ENCODE measurements around the gene GPR75. TPM values are rescaled to one million over a fixed set of nuclear protein-coding genes. Genes with fewer than 3 reads are reported as not detected.

The GPR75 gene
- total RNA-seq, 3 donors from 2014 or later (not counting 1 experiment from before 2014, with no cell fraction given) = 3.8 to 4.9 (median 4.1) TPM

DNA sequence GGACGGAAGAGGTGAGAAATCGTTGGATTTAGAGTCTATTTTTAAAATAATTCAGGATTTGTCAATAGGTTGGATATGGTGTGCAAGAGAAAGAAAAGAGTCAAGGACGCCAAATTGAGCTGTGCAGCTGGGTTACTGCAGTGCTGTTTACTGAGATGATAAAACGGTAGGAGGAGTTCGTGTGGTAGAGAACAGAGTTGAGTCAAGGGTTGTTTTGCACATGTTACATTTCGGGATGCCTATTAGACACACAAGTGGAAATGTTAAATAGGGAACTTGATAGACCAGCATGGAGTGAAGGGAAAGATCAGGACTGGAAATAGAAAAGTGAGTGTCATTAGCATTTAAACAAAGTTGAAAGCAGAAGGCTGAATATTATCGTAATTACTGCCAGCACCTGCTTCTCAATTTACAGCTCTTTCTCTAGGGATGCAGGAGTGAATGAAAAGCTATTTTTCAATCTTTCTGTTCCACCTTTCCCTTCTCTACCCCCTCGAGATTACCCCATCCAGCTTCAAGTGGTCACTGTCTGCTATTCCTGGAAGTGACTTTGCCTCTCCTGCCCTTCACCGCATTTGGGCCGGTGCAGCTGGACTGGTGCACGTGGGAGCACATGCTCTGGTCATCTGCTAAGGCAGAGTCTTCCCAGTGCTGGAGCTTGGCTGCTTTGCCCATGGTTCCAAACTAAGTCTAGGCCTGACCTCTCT lies 30.3 kb downstream of the GPR75 start:
- H3K9me3 Mint-ChIP-seq = peaks cover 0 to 3% of the 10 kb centered on the region in 2 donors
- ATAC-seq = no peak
- 91% methylated on average over 11 of the region's 11 CpGs for WGBS (ENCODE audit: insufficient coverage)
- DNase-seq = no peak
- H3K4me3 Mint-ChIP-seq = no peak overlapping the region
- no peaks in the 10 kb centered on the region for H3K36me3 Mint-ChIP-seq
- Histone ChIP-seq H3K4me3 (ENCODE audit: low read length) (no peak overlapping the region), H3K4me1 (ENCODE audit: control insufficient read depth, insufficient read depth, low read length) (no peaks in the 10 kb centered on the region), H3K27me3 (ENCODE audit: control insufficient read depth, insufficient read depth, low read length) (no peaks in the 10 kb centered on the region), H3K36me3 (ENCODE audit: control insufficient read depth, insufficient read depth, low read length) (peaks cover 2% of the 10 kb centered on the region), H3K27ac (ENCODE audit: low read length) (no peak overlapping the region), H3K9me3 (ENCODE audit: control insufficient read depth, insufficient read depth, low read length) (no peaks in the 10 kb centered on the region)
- TF ChIP-seq, protein P1, sequence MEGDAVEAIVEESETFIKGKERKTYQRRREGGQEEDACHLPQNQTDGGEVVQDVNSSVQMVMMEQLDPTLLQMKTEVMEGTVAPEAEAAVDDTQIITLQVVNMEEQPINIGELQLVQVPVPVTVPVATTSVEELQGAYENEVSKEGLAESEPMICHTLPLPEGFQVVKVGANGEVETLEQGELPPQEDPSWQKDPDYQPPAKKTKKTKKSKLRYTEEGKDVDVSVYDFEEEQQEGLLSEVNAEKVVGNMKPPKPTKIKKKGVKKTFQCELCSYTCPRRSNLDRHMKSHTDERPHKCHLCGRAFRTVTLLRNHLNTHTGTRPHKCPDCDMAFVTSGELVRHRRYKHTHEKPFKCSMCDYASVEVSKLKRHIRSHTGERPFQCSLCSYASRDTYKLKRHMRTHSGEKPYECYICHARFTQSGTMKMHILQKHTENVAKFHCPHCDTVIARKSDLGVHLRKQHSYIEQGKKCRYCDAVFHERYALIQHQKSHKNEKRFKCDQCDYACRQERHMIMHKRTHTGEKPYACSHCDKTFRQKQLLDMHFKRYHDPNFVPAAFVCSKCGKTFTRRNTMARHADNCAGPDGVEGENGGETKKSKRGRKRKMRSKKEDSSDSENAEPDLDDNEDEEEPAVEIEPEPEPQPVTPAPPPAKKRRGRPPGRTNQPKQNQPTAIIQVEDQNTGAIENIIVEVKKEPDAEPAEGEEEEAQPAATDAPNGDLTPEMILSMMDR (IDR thresholded peaks at IDR 0.05) = no peak
- no peaks in the 10 kb centered on the region for H3K4me1 Mint-ChIP-seq
- no peak overlapping the region for H3K27ac Mint-ChIP-seq
- no peaks in the 10 kb centered on the region for H3K27me3 Mint-ChIP-seq (ENCODE audit: low read depth in 2 of 2)
- intact Hi-C loops (cut with micrococcal nuclease) = no loop called here

DNA sequence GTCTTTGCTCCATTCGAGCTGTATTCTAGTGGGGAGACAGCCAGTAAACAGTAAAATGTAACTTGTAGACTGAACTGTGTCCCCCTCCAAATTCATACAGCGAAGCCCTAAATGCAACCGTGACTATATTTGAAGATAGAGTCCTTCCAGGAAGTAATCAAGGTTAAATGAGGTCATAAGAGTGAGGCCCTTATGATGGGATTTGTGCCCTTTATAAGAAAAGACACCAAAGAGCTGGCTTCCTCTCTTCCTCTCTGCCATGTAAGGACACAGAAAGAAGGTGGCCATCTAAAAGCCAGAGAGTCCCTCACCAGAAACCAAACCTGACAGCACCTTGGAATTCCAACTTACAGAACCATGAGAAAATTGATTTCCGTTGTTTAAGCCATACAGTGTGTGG lies 31.4 kb downstream of the GPR75 start:
- Histone ChIP-seq H3K27ac (ENCODE audit: low read length) (no peak overlapping the region), H3K4me1 (ENCODE audit: control insufficient read depth, insufficient read depth, low read length) (no peaks in the 10 kb centered on the region), H3K27me3 (ENCODE audit: control insufficient read depth, insufficient read depth, low read length) (no peaks in the 10 kb centered on the region), H3K4me3 (ENCODE audit: low read length) (no peak overlapping the region), H3K36me3 (ENCODE audit: control insufficient read depth, insufficient read depth, low read length) (peaks cover 2% of the 10 kb centered on the region), H3K9me3 (ENCODE audit: control insufficient read depth, insufficient read depth, low read length) (no peaks in the 10 kb centered on the region)
- Mint-ChIP-seq H3K4me1 (no peaks in the 10 kb centered on the region), H3K27me3 (ENCODE audit: low read depth in 2 of 2) (no peaks in the 10 kb centered on the region), H3K27ac (no peak overlapping the region), H3K36me3 (no peaks in the 10 kb centered on the region), H3K4me3 (no peak overlapping the region), H3K9me3 (peaks cover 0 to 3% of the 10 kb centered on the region in 2 donors)
- ATAC-seq = no peak
- WGBS (ENCODE audit: insufficient coverage) = 100% methylated on average over 1 of the region's 4 CpGs
- DNase-seq = no peak
- TF ChIP-seq, protein P1 (IDR thresholded peaks at IDR 0.05) = no peak
- intact Hi-C loops (cut with micrococcal nuclease) = no loop called here

DNA sequence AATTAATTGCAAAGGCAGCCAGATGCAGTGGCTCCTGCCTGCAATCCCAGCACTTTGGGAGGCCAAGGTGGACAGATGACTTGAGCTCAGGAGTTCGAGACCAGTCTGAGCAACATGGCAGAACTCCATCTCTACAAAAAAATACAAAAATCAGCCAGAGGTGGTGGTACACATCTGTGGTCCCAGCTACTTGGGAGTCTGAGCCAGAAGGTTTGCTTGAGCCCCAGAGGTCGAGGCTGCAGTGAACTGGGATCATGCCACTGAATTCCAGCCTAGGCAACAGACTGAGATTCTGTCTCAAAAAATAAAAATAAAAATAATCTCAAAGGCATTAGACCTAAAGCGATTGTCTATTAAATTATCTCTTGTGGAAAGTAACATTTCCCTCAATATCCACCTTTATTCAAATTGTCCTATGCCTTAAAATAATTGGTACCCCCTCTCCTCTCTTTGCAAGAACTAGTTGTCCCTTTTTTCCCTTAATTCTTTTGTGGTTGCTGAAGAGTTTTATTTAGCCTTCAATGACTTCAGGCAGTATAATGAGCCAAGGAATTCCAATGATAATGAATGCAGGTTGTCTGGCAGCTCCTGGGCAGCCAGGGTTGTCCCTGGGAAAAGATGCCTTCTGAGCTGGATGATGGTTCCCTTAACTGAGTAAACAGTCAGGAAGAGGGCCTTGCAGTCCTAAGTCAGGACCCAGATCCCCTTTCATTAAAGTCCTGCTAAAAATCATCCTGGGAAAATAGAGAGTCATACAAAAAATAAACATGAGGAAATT lies 32.2 kb downstream of the GPR75 start:
- intact Hi-C loops (cut with micrococcal nuclease) = no loop called here
- no peak overlapping the region for H3K4me3 ChIP-seq (ENCODE audit: low read length)
- H3K36me3 Mint-ChIP-seq = no peaks in the 10 kb centered on the region
- H3K36me3 ChIP-seq (ENCODE audit: control insufficient read depth, insufficient read depth, low read length) = peaks cover 4% of the 10 kb centered on the region
- ATAC-seq (no peak), DNase-seq (no peak)
- no peaks in the 10 kb centered on the region for H3K27me3 Mint-ChIP-seq (ENCODE audit: low read depth in 2 of 2)
- no peaks in the 10 kb centered on the region for H3K9me3 ChIP-seq (ENCODE audit: control insufficient read depth, insufficient read depth, low read length)
- H3K4me1 Mint-ChIP-seq = no peaks in the 10 kb centered on the region
- H3K27ac Mint-ChIP-seq = no peak overlapping the region
- no peak overlapping the region for H3K4me3 Mint-ChIP-seq
- H3K4me1 ChIP-seq (ENCODE audit: control insufficient read depth, insufficient read depth, low read length) = no peaks in the 10 kb centered on the region
- TF ChIP-seq, protein P1 (IDR thresholded peaks at IDR 0.05) = no peak
- 94% methylated on average over 3 of the region's 3 CpGs for WGBS (ENCODE audit: insufficient coverage)
- no peak overlapping the region for H3K27ac ChIP-seq (ENCODE audit: low read length)
- H3K9me3 Mint-ChIP-seq = peaks cover 0 to 3% of the 10 kb centered on the region in 2 donors
- no peaks in the 10 kb centered on the region for H3K27me3 ChIP-seq (ENCODE audit: control insufficient read depth, insufficient read depth, low read length)

Measured in natural killer cell (primary cell).